GF-D8 (cell line): ENCODE results near the gene CDC42EP3.

ENCODE experiments used
- DNase-seq: peaks from one replicate; lab custom pipeline; 2025; lab: John Stamatoyannopoulos, UW

The CDC42EP3 gene

GRCh38 chr2:37683921-37684780 lies 12.7 kb upstream of the CDC42EP3 start:
- DNase-seq = no peak

GRCh38 chr2:37683241-37683640 lies 11.8 kb upstream of the CDC42EP3 start:
- no peak for DNase-seq

DNA sequence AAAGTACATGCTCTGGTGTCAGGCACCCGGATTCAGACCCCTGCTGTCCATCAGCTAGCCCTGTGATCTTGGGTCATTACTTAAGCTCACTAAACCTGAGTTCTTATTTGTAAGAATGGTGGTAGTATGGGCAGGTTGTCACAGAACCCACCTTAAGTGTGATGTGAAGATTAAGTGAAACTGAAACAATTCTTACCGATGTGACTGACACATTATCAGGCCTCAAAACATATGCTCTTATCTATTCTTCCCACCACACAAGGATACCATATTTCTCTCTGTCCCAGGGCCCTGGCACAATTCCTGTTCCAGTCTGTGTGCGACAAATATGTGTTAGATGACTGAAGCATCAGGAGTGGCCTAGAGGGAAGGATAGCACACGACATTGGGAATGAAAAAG lies 11.0 kb upstream of the CDC42EP3 start:
- no peak for DNase-seq

DNA sequence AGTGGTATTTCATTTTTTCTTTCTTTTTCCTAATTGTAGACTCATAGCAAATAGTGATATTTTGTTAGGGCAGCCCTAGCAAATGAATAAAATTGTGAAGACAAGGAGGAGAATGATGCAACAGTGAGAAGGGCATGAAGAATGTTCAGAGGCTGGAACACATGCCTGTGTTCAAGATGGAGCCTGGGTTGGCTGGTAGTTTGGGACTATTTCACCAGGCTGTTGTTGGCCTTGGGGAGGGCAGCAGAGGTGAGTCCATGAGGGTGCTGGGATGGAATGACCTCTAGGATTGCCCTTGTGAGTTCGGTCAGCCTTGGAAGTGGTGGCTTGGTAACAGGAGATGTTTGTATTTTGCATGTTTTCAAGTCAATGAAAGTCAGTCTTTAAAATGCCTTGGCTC lies 10.1 kb upstream of the CDC42EP3 start:
- DNase-seq = no peak

DNA sequence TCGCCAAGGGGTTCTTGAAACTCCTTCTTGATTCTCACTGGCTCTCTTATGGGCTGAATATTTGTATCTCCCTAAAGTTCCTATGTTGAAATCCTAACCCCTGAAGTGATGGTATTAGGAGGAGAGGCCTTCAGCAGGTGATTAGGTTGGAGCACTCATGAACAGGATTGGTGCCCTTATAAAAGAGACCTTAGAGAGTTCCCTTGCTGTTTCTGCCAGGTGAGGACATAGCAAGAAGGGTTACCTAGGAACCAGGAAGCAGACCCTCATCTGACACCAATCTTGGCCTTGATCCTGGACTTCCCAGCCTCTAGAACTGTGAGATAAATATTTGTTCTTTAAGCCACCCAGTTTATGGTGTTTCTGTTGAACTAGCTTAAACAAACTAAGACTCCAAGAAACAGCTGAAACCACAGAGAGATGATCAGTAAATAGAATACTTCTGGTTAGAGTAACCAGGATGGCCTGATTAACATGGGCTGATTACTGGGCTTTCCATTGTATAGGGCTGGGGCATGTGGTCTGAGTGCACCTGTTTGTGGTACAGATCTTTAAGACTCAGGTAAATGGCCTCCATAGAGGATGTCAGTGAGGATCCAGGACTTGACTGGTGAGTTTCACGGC lies 7.7 kb upstream of the CDC42EP3 start:
- DNase-seq = no peak

- no peak for DNase-seq
These were observed 4.8 kb upstream of the CDC42EP3 start for GRCh38 chr2:37676274-37676673.

- no peak for DNase-seq
These were observed 3.5 kb upstream of the CDC42EP3 start for GRCh38 chr2:37674946-37675345.

- no peak for DNase-seq
These were observed 1.4 kb upstream of the CDC42EP3 start for GRCh38 chr2:37672870-37673184.

GRCh38 chr2:37672104-37672869 lies 845 bp upstream of the CDC42EP3 start:
- DNase-seq = no peak

- no peak for DNase-seq
These were observed 318 bp upstream of the CDC42EP3 start for GRCh38 chr2:37671816-37672103.

DNA sequence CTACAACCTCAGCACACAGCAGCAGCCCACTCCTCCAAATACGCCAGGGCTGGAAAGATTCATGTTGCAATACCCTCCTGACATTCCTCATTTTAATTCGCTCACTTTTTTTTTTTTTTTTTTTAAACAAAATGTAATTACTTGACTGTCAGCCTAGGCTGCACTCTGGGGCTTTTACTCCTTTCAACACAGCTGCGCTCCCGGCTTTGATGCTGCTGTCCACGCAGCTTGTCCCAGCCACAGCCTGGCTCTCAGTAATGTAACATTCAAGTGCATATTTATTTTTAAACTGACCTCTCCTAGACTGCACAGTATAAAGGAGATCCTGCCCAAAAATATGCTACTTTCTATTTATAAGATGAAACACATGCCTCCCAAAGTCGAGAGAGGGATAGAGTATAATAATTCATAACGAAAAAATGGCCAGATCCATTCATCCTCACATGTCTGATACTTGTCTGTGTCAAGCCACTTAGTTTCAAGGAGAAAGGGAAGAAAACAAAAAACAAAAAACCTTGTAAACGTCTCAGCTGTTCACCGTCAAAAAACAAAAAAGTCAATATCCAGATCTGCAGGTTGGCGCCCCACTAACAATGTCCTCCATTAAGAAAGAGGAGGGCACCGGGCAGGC lies 949 bp downstream of the CDC42EP3 start:
- DNase-seq = no peak

DNA sequence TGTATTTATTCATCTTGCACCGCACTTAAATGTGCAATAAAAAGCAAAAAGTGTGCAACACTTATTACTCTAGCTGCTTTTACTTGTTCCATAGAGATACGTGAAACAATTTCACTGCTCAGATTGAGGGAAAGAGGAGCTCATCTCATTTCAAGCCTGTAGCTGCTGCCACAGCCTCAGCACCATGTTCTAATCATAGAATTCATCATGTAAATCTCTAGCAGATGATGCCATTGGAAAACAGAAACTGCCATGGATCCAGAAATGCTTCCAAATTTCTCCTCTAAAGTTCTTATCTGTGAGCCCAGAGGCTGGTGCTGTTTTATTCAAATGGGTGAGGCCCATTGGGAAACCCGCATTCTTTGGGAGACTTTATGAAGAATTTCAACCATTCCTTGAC lies 2.0 kb downstream of the CDC42EP3 start:
- DNase-seq = no peak

- no peak for DNase-seq
These were observed 3.7 kb downstream of the CDC42EP3 start for GRCh38 chr2:37667704-37668103.

GRCh38 chr2:37666772-37667171 lies 4.7 kb downstream of the CDC42EP3 start:
- DNase-seq = no peak

DNA sequence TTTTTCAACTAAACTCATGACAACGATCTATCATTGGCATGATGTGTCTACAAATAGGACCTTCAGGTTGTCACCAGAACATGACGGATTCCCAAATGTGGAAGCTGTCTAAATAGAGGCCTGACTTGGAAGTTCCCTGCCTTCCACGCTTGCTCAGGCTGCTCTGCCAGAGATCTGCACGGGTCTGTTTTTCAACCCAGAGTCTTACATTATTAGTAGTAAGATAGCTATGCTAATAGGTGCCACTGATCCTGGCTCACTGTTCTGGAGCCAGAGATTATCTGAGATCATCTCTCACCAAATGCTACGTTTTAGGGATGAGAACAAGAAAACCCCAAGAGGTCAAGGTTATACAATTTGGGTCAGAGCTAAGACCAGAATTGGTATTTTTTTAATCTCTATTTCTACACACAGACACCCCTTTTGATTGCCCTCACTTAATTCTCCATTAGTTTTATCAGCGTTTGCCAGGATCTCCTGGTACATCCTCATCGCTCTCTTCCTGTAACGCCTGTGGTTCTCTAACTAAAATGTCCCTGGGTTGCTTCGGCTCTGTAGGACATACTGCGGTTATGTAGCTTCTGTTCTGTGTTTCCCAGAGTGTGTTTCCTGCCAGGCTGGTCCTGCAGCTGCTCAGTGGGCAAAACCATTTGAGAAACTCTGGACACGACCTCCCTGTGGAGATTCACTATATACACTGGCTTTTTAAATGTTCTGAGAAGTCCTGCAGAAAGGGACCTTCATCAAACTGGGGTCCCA lies 5.7 kb downstream of the CDC42EP3 start:
- DNase-seq = no peak

- DNase-seq = no peak
These were observed 6.4 kb downstream of the CDC42EP3 start for GRCh38 chr2:37665043-37665442.

DNA sequence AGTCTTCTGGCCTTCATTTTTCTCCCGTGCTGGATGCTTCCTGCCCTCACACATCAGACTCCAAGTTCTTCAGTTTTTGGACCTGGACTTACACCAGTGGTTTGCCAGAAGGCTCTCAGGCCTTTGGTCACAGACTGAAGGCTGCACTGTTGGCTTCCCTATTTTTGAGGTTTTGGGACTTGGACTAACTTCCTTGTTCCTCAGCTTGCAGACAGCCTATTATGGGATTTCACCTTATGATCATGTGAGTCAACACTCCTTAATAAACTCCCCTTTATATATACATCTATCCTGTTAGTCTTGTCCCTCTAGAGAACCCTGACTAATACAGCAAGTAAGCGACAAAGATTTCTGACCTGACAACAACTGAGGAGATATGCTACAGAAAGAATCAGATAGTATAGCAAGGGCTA lies 7.2 kb downstream of the CDC42EP3 start:
- DNase-seq = no peak

GRCh38 chr2:37663390-37663789 lies 8.1 kb downstream of the CDC42EP3 start:
- no peak for DNase-seq

DNA sequence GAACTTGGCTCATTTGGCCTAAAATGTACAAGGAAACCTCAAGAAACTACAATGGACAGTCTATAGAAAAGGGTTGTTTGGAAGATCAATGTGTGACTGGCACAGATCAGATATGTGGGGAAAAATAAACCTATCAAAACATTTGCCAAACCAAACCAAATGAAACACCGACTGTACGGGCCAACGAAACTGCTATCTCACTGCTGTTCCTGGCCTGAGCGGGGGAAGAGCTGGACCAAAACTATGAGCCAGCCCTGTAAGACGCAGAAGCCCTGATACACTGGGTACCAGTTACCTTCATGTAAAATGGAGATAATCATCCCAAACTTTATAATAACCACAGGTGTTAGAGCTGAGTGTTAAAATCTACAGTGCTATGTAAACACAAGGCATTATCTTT lies 11.7 kb downstream of the CDC42EP3 start:
- no peak for DNase-seq

DNA sequence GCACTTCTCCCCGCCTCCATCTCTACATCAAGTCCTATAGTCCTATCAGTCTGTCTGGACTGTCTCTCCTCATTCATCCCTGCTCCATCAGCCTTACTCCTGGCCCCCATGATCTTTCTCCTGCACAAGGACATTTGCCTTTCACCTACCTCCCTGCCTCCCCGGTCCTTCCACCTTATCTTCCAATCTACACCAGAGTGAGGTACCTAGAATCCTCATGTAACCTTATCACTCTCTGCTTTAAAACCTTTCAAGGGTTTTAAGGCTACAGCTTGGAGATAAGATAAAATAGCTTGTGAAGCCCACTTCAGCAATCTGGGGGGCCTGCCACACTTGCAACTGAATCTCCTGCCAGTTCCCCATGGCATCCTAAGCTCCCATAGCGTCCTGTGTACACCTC lies 12.8 kb downstream of the CDC42EP3 start:
- no peak for DNase-seq

- DNase-seq = no peak
These were observed 14.0 kb downstream of the CDC42EP3 start for GRCh38 chr2:37657471-37657870.
